NCI-H2171 treated with DMSO at 0.1 percent for 48 hours (cell line): Measurements from ENCODE around the gene DDR1.
"Not testable (repeated sequence)": the region's sequence is repeated elsewhere in the genome, so short reads cannot be mapped to it uniquely, and the experiment has no call there.

ENCODE experiments used
- DNase-seq: peaks from one replicate; lab custom pipeline; 2025; lab: John Stamatoyannopoulos, UW

DDR1 gene

DNA sequence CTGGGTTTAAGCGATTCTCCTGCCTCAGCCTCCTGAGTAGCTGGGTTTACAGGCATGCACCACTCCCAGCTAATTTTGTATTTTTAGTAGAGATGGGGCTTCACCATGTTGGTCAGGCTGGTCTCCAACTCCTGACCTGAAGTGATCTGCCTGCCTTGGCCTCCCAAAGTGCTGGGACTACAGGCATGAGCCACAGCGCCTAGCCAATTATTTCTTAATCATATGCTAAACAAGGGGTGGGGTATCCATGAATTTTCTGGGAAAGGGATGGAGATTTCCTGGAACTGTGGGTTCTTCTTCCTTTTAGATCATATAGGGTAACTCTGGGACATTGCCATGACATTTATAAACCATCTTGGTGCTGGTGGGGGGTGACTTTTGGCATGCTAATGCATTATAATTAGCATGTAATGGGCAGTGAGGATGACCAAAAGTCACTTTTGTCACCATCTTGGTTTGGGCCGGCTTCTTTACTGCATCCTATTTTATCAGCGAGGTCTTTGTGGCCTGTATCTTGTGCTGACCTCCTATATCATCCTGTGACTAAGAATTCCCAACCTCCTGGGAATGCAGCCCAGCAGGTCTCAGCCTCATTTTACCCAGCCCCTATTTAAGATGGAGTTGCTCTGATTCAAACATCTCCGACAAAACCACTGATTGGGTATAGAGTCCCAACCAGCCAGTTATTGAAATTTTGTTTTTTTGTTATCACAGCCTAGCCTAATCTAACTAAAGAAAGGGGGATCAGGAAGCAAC is 29.9 kb upstream of the DDR1 start:
- no peak for DNase-seq

DNA sequence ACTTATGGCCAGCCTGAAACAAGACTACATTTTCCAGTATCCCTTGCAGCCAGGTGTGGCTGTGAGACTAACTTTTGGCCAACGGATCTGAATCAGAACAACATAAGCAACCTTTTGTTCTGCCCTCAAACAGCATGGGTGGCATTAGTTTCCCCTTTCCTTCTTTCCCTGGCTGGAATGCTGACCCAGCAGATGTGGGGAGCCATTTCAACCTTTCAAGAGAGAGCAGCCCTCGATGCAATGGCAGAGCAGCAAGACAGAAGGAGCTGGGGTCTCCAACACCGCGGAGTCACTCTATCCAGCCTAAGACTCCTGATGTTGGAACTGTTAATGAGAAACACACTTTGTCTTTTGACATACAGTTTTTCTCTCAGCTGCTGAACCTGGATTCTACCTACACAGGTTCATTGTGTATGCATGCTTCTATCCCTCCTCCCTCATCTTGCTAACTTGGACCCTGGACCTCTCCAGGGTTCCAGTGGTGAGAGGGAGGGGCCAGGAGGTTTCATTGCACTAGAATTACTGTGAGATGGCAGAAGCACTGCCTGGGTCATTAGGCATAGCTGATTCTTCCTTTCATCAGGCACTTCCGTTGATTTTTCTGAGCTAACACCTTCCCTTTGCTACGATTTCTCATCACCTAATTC is 28.8 kb upstream of the DDR1 start:
- DNase-seq, result no peak

DNA sequence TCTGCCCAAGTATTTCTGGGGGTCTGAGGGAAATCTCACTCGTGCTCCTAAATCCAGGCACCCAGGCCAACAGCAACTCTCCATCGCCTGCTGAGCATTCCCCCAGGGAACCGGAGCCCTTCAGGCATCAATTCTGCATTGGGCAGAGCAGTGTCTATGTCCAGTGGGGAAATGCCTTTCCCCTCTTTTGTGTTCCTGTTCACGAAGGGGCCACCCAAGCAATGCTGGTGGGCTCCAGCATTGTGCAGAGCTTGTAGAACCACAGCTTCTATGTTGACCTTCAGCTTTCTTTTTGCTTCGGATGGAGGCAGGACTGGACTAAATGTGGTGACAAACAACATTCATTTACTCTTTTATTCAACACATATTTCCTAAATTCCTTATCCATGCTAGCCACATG is 27.2 kb upstream of the DDR1 start:
- DNase-seq, result no peak

- DNase-seq, result peak; percentile 62
Measured at GRCh38 chr6:30857549-30857948, 26.8 kb upstream of the DDR1 start.

DNA sequence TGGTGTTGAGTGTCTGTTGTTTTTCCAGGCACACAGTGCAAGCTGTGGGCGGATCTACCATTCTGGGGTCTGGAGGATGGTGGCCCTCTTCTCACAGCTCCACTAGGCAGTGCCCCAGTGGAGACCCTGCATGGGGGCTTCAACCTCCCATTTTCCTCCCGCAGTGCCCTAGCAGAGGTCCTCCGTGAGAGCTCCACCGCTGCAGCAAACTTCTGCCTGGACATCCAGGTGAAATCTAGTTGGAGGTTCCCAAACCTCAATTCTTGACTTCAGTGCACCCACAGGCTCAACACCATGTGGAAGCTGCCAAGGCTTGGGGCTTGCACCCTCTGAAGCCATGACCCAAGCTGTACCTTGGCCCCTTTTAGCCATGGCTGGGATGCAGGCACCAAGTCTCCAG is 24.6 kb upstream of the DDR1 start:
- DNase-seq, result not testable (repeated sequence)

DNA sequence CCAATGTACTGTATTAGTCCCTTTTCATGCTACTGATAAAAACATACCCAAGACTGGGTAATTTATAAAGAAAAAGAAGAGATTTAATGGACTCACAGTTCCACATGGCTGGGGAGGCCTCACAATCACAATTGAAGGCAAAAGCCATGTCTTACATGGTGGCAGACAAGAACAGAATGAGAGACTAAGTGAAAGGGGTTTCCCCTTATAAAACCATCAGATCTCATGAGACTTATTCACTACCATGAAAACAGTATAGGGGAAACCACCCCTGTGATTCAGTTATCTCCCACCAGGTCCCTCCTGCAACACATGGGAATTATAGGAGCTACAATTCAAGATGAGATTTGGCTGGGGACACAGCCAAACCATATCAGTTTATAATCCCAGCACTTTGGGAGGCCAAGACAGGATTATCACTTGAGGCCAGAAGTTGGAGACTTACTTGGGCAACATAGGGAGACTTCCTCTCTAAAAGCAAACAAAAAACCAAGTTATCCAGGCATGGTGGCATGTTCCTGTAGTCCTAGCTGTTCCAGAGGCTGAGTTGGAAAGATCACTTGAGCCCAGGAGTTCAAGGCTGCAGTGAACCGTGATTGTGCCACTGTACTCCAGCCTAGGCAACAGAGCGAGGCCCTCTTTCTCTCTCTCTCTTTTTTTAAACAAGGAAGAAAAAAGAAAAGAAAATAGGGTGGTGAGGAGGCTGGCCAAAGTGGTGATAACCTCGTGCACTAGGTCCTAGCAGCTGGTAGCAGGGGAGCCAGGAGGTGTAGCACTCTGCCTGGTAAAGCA is 22.9 kb upstream of the DDR1 start:
- no peak for DNase-seq

- DNase-seq, result no peak
Measured at GRCh38 chr6:30862156-30862875, 22.0 kb upstream of the DDR1 start.

DNA sequence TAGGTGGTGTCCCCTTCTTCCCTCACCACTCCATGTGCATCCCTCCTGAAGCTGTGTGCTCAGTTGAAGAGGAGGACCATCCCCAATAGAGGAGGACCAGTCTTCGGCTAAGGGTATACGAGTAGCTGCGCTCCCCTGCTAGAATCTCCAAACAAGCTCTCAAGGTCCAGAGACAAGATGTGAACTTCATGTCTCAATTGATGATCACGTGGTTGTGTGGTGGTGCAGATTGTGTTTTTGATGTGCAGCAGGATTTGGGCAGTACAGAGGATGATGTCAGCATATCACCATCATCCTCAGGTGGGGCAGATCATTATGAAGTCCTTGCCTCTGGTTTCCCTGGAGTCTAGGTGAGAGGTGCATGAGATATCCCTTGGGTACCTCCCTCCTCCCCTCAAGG is 20.0 kb upstream of the DDR1 start:
- DNase-seq, result no peak

DNA sequence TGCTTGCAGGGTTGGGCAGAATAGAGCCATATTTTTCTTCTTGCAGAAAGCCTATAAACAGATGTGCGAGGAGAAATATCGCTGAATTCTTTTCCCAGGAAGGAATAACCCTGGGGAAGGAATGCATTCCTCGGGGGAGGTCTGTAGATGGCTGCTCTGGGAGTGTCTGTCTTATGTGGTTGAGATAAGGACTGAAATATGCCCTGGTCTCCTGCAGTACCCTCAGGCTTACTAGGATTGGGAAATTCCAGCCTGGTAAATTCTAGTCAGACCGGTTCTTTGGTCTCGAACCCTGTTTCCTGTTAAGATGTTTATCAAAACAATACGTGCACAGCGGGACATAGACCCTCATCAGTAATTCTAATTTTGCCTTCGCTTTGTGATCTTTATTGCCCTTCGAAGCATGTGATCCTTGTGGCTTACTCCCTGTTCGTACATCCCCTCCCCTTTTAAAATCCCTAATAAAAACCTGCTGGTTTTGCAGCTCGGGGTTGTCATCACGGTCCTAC is 15.0 kb upstream of the DDR1 start:
- DNase-seq, result not testable (repeated sequence)

DNA sequence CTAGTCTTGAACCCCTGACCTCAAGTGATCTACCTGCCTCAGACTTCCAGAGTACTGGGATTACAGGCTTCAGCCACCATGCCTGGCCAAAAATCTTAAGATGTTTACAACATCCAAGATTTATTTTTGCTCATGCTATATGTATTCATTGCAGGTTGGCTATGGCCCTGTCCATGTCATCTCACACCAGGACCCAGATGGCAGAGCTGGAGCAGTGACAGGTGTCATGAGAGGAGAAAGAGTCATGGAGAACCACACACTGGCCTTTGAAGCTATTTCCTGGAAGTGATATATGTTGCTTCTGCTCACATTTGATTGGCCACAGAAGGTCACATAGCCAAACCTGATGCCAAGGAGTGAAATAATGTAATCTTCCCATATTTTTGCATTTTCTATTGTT is 13.8 kb upstream of the DDR1 start:
- DNase-seq, result no peak

- no peak for DNase-seq
Measured at GRCh38 chr6:30871592-30872183, 12.6 kb upstream of the DDR1 start.

- DNase-seq, result no peak
Measured at GRCh38 chr6:30873137-30873640, 11.1 kb upstream of the DDR1 start.

DNA sequence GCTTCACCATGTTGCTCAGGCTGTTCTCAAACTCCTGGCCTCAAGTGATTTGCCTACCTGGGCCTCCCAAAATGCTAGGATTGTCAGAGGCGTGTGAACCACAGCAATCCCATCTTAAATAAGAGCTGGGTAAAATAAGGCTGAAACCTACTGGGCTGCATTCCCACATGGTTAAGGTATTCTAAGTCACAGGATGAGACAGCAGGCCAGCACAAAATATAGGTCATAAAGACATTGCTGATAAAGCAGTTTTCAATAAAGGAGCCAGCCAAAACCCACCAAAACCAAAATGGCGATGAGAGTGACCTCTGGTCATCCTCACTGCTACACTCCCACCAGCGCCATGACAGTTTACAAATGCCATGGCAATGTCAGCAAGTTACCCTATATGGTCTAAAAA is 10.5 kb upstream of the DDR1 start:
- DNase-seq, result not testable (repeated sequence)

DNA sequence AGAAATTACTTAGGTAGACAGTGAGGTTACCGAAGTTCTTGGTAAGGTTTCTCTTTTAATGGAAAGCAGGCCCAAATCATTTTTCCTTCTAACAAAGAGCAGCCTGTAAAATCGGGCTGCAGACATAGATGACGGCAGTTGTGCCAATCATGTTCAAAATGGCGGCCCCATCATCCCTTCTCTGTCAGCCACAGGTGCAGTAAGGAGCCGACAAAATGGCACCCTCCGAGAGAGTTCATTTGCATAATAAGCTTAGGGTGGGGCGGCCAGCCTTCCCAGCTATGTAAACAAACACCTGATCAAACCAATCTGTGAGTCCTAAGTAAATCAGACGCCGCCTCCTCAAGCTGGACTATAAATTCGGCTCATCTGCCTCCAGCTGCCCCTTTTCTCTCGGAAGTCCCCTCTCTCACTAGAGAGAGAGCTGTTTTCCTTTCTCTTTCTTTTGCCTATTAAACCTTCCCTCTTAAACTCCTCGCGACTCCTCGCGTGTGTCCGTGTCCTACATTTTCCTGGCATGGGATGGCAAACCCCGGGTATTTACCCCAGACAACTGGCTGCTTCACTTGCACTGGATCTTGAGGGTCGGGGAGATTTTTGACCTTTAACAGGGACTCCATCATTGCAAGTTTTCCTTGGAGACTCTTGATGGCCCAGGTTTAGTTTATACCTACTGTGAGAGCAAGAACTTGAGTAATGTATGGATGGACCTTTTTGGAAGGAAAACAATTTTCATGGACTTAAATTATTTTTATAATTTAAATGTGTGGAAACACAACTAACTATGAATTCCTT is 8.9 kb upstream of the DDR1 start:
- DNase-seq, result peak; percentile 67

DNA sequence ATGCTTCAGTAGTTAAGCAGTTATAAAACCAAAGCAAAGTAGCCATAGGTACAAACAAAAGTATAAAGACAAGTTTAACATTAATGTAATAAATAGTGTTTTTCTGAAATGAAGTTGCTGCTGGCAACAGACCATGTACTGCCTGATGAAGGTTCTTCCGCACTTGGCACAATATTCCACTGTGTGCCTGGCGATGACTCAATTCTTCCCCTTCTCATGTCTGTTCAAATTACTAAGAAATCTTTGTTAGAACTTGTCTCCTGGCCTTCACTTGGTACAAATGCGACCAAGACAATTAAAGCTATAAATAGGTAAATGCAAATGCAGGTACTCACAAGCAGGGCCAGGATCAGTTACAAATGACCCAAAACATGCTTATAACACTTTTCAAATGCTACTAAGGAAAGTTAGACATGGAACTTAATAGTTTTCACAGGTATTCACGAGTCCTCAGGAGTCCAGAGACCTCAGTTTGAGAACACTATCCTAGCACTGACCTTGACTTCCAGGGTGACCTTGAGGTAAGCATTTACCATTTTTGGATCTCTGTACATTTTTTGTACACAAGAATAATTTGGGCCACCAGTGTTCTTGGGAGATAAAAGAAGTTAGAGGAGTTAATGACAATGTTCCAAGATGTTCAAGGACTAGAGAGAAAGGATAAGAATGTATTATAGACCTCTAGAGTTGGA is 8.1 kb upstream of the DDR1 start:
- DNase-seq, result peak; percentile 27

GRCh38 chr6:30877419-30878262 is 6.7 kb upstream of the DDR1 start:
- DNase-seq, result peak; percentile 62

GRCh38 chr6:30879684-30880427 is 4.5 kb upstream of the DDR1 start:
- no peak for DNase-seq

DNA sequence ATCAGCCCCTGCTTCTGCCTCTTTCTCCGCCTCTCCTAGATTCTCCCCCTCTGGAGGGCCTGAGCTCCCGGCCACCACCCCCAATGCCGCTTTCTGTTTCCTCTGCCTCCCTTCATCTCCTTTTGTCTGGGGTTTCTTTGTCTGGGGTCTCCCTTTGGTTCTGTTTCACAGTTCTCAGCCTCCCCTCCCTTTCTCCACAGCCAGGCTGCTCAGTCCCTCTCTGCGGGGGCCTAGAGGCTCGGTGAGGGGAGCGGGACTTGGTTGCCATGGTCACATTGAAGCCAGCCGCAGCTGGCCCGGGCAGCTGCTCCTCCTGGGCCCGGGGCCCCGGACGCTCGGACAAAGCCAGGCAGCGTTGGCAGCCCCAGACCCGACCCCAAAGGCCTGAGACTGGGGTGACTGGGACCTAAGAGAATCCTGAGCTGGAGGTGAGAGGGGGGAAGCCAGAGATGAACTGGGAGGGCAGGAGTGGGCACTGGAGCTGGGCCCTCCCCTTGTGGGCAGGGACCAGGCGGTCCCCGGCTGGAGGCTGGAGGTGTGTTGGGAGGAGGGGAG is 3.5 kb upstream of the DDR1 start:
- DNase-seq, result no peak
